ENCODE results near the gene NPAS2.

NPAS2 gene

GRCh38 chr2:100959225-100959880, 139.4 kb downstream of the NPAS2 start:
- no peak overlapping the region for H3K4me2 ChIP-seq (ENCODE audit: low read depth, low read length, poor library complexity, severe bottlenecking)

GRCh38 chr2:100960688-100961087, 140.7 kb downstream of the NPAS2 start:
- Histone ChIP-seq H3K36me3 (ENCODE audit: insufficient read depth, low read length) (no peaks in the 10 kb centered on the region), H3F3A (ENCODE audit: low read depth) (no peaks in the 10 kb centered on the region)

More at GRCh38 chr2:100959225-100959880, 139.4 kb downstream of the NPAS2 start:
- H3K36me3 ChIP-seq (ENCODE audit: insufficient read depth, low read length) = no peaks in the 10 kb centered on the region
- H3K9me3 ChIP-seq (ENCODE audit: insufficient read depth, low read depth, low read length) = no peaks in the 10 kb centered on the region
- no peaks in the 10 kb centered on the region for H3K9me2 ChIP-seq (replicated peaks; ENCODE audit: low read depth, low read length)
- no peaks in the 10 kb centered on the region for H3K4me1 ChIP-seq (ENCODE audit: insufficient read depth, low read length, poor library complexity, severe bottlenecking)
- H3K9ac ChIP-seq (ENCODE audit: low read depth, low read length, poor library complexity, severe bottlenecking) = no peak overlapping the region
- no peak for TF ChIP-seq EZH2phosphoT487 (IDR thresholded peaks at IDR 0.05; ENCODE audit: borderline replicate concordance)
- TF ChIP-seq, protein P1, sequence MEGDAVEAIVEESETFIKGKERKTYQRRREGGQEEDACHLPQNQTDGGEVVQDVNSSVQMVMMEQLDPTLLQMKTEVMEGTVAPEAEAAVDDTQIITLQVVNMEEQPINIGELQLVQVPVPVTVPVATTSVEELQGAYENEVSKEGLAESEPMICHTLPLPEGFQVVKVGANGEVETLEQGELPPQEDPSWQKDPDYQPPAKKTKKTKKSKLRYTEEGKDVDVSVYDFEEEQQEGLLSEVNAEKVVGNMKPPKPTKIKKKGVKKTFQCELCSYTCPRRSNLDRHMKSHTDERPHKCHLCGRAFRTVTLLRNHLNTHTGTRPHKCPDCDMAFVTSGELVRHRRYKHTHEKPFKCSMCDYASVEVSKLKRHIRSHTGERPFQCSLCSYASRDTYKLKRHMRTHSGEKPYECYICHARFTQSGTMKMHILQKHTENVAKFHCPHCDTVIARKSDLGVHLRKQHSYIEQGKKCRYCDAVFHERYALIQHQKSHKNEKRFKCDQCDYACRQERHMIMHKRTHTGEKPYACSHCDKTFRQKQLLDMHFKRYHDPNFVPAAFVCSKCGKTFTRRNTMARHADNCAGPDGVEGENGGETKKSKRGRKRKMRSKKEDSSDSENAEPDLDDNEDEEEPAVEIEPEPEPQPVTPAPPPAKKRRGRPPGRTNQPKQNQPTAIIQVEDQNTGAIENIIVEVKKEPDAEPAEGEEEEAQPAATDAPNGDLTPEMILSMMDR (conservative IDR thresholded peaks at IDR 0.05; ENCODE audit: low read length) = no peak
- no peaks in the 10 kb centered on the region for H3F3A ChIP-seq (ENCODE audit: low read depth)
- no peak overlapping the region for H3K4me3 ChIP-seq (ENCODE audit: low read length, poor library complexity, severe bottlenecking)
- H2AFZ ChIP-seq (ENCODE audit: low read length) = no peak overlapping the region
- H3K79me2 ChIP-seq (ENCODE audit: insufficient read depth, low read length) = no peaks in the 10 kb centered on the region
- H3K27me3 ChIP-seq (ENCODE audit: insufficient read depth, low read length, poor library complexity, severe bottlenecking) = no peaks in the 10 kb centered on the region
- no peaks in the 10 kb centered on the region for H4K20me1 ChIP-seq (ENCODE audit: insufficient read depth, low read length, poor library complexity, severe bottlenecking)

DNA sequence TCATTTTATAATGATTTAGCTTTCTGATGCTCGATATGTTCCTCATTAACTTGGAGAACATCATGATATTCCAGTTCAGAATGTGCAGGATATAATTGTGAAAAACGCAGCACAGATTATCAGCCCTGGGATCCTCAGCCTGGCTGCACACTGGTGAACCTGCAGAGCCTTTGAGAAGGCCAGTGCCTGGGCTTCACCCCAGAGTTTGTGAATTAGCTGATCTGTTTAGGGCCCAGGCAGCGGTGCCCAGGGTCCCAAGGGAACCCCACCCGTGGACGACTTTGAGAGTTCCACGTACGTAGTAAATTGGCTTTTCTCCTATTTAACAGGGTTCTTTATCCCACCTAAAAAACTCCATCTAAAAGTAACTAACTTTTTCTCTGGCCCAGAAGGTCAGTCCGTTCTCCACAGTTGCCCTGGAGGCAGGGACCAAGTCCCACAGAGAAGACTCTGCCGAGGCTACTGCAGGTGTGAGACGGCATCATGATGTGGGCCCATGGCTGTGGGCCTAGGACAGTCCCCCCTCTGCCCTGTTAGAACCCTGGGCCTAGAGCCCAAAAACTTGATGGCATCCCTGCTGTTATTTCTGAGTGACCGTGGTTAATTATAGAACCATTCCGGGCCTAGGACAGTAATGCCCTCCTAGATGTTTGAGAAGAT, 142.6 kb downstream of the NPAS2 start:
- Histone ChIP-seq H3K9me2 (replicated peaks; ENCODE audit: low read depth, low read length) (no peaks in the 10 kb centered on the region), H3K4me2 (ENCODE audit: low read depth, low read length, poor library complexity, severe bottlenecking) (no peak overlapping the region), H3K79me2 (ENCODE audit: insufficient read depth, low read length) (no peaks in the 10 kb centered on the region), H3K27me3 (ENCODE audit: insufficient read depth, low read length, poor library complexity, severe bottlenecking) (no peaks in the 10 kb centered on the region), H3K4me3 (ENCODE audit: low read length, poor library complexity, severe bottlenecking) (no peak overlapping the region), H3K9me3 (ENCODE audit: insufficient read depth, low read depth, low read length) (no peaks in the 10 kb centered on the region), H3K4me1 (ENCODE audit: insufficient read depth, low read length, poor library complexity, severe bottlenecking) (no peaks in the 10 kb centered on the region), H3F3A (ENCODE audit: low read depth) (no peaks in the 10 kb centered on the region), H3K36me3 (ENCODE audit: insufficient read depth, low read length) (no peaks in the 10 kb centered on the region), H3K9ac (ENCODE audit: low read depth, low read length, poor library complexity, severe bottlenecking) (no peak overlapping the region), H4K20me1 (ENCODE audit: insufficient read depth, low read length, poor library complexity, severe bottlenecking) (no peaks in the 10 kb centered on the region), H2AFZ (ENCODE audit: low read length) (no peak overlapping the region)
- no peak for TF ChIP-seq EZH2phosphoT487 (IDR thresholded peaks at IDR 0.05; ENCODE audit: borderline replicate concordance)
- TF ChIP-seq, protein P1 (conservative IDR thresholded peaks at IDR 0.05; ENCODE audit: low read length) = no peak

More at GRCh38 chr2:100960688-100961087, 140.7 kb downstream of the NPAS2 start:
- H4K20me1 ChIP-seq (ENCODE audit: insufficient read depth, low read length, poor library complexity, severe bottlenecking) = no peaks in the 10 kb centered on the region
- TF ChIP-seq EZH2phosphoT487 (IDR thresholded peaks at IDR 0.05; ENCODE audit: borderline replicate concordance) = no peak
- TF ChIP-seq, protein P1 (conservative IDR thresholded peaks at IDR 0.05; ENCODE audit: low read length) = no peak
- no peaks in the 10 kb centered on the region for H3K4me1 ChIP-seq (ENCODE audit: insufficient read depth, low read length, poor library complexity, severe bottlenecking)
- H3K9me2 ChIP-seq (replicated peaks; ENCODE audit: low read depth, low read length) = no peaks in the 10 kb centered on the region
- no peaks in the 10 kb centered on the region for H3K79me2 ChIP-seq (ENCODE audit: insufficient read depth, low read length)
- H3K4me2 ChIP-seq (ENCODE audit: low read depth, low read length, poor library complexity, severe bottlenecking) = no peak overlapping the region
- no peak overlapping the region for H3K4me3 ChIP-seq (ENCODE audit: low read length, poor library complexity, severe bottlenecking)
- H3K9ac ChIP-seq (ENCODE audit: low read depth, low read length, poor library complexity, severe bottlenecking) = no peak overlapping the region
- H3K9me3 ChIP-seq (ENCODE audit: insufficient read depth, low read depth, low read length) = no peaks in the 10 kb centered on the region
- no peaks in the 10 kb centered on the region for H3K27me3 ChIP-seq (ENCODE audit: insufficient read depth, low read length, poor library complexity, severe bottlenecking)
- H2AFZ ChIP-seq (ENCODE audit: low read length) = no peak overlapping the region

Data from Loucy (cell line).